ENCODE data around the gene SREK1. TPM values are rescaled to one million over a fixed set of nuclear protein-coding genes. Genes with fewer than 3 reads are reported as not detected.
A peak's percentile ranks its signal among the peaks of the same experiment; 100 is the strongest.

SREK1 gene
- total and polyA plus RNA-seq, 4 donors: 17.7 to 337 (median 51.1) TPM

DNA sequence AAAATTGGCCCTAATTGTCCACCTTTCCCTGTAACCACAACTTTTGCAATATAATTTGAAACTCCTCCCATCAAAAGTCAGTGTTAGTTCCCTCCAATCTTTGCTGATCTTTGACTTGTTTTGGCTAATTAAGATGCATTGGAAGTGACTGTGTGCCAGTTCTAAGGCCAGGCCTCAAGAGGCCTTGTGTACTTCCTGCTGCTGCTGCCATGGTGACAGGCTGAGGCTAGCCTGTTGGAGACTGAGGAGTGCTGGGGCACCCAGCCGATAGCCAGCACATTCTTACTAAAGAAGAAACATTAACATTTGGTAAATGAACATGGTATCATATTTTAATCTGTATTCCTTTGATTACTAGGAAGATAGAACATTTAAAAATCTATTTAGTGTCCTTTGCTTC lies 86.5 kb downstream of the SREK1 start:
- WGBS, 2 donors: 82 to 85% methylated on average over 1 of the region's 1 CpG
- no peak for ATAC-seq (ENCODE audit: insufficient read depth, low FRiP score)

DNA sequence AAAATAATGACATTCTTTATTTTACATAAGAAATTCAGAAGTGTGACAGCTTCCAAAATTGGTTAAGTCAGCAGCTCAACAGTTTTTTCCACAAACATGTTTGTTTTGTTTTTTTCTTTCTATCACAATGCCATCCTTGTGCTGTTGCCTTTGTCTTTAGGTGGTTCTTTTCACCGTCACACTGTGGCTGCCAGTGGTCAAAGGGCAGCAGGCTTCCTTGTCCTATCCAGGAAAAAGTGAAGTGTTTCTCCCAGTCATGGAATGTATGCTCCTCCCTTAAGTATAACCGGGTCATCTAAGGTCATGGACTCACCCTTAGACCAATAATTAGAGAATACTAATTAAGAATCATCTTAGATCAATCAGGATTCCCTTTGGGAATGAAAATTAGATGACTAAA lies 87.4 kb downstream of the SREK1 start:
- TF ChIP-seq, protein P1, sequence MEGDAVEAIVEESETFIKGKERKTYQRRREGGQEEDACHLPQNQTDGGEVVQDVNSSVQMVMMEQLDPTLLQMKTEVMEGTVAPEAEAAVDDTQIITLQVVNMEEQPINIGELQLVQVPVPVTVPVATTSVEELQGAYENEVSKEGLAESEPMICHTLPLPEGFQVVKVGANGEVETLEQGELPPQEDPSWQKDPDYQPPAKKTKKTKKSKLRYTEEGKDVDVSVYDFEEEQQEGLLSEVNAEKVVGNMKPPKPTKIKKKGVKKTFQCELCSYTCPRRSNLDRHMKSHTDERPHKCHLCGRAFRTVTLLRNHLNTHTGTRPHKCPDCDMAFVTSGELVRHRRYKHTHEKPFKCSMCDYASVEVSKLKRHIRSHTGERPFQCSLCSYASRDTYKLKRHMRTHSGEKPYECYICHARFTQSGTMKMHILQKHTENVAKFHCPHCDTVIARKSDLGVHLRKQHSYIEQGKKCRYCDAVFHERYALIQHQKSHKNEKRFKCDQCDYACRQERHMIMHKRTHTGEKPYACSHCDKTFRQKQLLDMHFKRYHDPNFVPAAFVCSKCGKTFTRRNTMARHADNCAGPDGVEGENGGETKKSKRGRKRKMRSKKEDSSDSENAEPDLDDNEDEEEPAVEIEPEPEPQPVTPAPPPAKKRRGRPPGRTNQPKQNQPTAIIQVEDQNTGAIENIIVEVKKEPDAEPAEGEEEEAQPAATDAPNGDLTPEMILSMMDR (IDR thresholded peaks at IDR 0.05; ENCODE audit: control extremely low read depth, extremely low read depth): no peak
- no peak overlapping the region for H3K4me3 ChIP-seq
- no peak overlapping the region for H3K27ac ChIP-seq (ENCODE audit: low read depth in 1 of 2, low read length in 1 of 2)
- H3K4me1 ChIP-seq (ENCODE audit: control insufficient read depth in 5 of 5, insufficient read depth in 5 of 5, low read length in 5 of 5): no peaks in the 10 kb centered on the region
- DNase-seq (no peak), ATAC-seq (ENCODE audit: insufficient read depth, low FRiP score) (no peak)
- WGBS, 2 donors: 79 to 82% methylated on average over 2 of the region's 2 CpGs
- H3K27me3 ChIP-seq (ENCODE audit: control insufficient read depth in 3 of 3, insufficient read depth in 3 of 3, low read length in 2 of 3): no peaks in the 10 kb centered on the region
- no peak overlapping the region for H3K9ac ChIP-seq (ENCODE audit: insufficient read depth in 1 of 2, low read length in 2 of 2)
- H3K9me3 ChIP-seq (ENCODE audit: control insufficient read depth in 4 of 4, insufficient read depth in 3 of 4, low read length in 3 of 4): no peaks in the 10 kb centered on the region
- H3K36me3 ChIP-seq (ENCODE audit: control insufficient read depth in 4 of 4, insufficient read depth in 4 of 4, low read length in 4 of 4): no peaks in the 10 kb centered on the region

More for the DNA sequence above, 86.5 kb downstream of the SREK1 start:
- H3K9me3 ChIP-seq (ENCODE audit: control insufficient read depth in 4 of 4, insufficient read depth in 3 of 4, low read length in 3 of 4): no peaks in the 10 kb centered on the region
- H3K27me3 ChIP-seq (ENCODE audit: control insufficient read depth in 3 of 3, insufficient read depth in 3 of 3, low read length in 2 of 3): no peaks in the 10 kb centered on the region
- no peak overlapping the region for H3K27ac ChIP-seq (ENCODE audit: low read depth in 1 of 2, low read length in 1 of 2)
- TF ChIP-seq, protein P1 (IDR thresholded peaks at IDR 0.05; ENCODE audit: control extremely low read depth, extremely low read depth): no peak
- H3K36me3 ChIP-seq (ENCODE audit: control insufficient read depth in 4 of 4, insufficient read depth in 4 of 4, low read length in 4 of 4): no peaks in the 10 kb centered on the region
- no peak overlapping the region for H3K4me3 ChIP-seq
- H3K9ac ChIP-seq (ENCODE audit: insufficient read depth in 1 of 2, low read length in 2 of 2): no peak overlapping the region
- DNase-seq: peak in 1 of 3 donors; percentile 17
- H3K4me1 ChIP-seq (ENCODE audit: control insufficient read depth in 5 of 5, insufficient read depth in 5 of 5, low read length in 5 of 5): no peaks in the 10 kb centered on the region

- H3K4me1 ChIP-seq (ENCODE audit: control insufficient read depth in 5 of 5, insufficient read depth in 5 of 5, low read length in 5 of 5): no peaks in the 10 kb centered on the region
- H3K9me3 ChIP-seq (ENCODE audit: control insufficient read depth in 4 of 4, insufficient read depth in 3 of 4, low read length in 3 of 4): no peaks in the 10 kb centered on the region
- no peaks in the 10 kb centered on the region for H3K36me3 ChIP-seq (ENCODE audit: control insufficient read depth in 4 of 4, insufficient read depth in 4 of 4, low read length in 4 of 4)
- no peaks in the 10 kb centered on the region for H3K27me3 ChIP-seq (ENCODE audit: control insufficient read depth in 3 of 3, insufficient read depth in 3 of 3, low read length in 2 of 3)
- ATAC-seq (ENCODE audit: insufficient read depth, low FRiP score) (no peak), DNase-seq (no peak)
- WGBS, 2 donors: 90 to 95% methylated on average over 6 of the region's 6 CpGs
- TF ChIP-seq, protein P1 (IDR thresholded peaks at IDR 0.05; ENCODE audit: control extremely low read depth, extremely low read depth): no peak
- H3K27ac ChIP-seq (ENCODE audit: low read depth in 1 of 2, low read length in 1 of 2): no peak overlapping the region
- no peak overlapping the region for H3K4me3 ChIP-seq
- H3K9ac ChIP-seq (ENCODE audit: insufficient read depth in 1 of 2, low read length in 2 of 2): no peak overlapping the region
These were observed 88.2 kb downstream of the SREK1 start for GRCh38 chr5:66232275-66232674.
